ENCODE data around the gene PCDHA5.

The PCDHA5 gene

GRCh38 chr5:140862441-140863295 is 41.3 kb downstream of the PCDHA5 start:
- no peak for DNase-seq (ENCODE audit: low spot score)

- no peak for DNase-seq (ENCODE audit: low spot score)
Observed at GRCh38 chr5:140868721-140869554, 47.5 kb downstream of the PCDHA5 start, which contains the start of gene PCDHA11. PCDHA11 (plus strand) TSS chr5:140868957; CDS start chr5:140869104, 147 bp downstream.

- no peak for DNase-seq (ENCODE audit: low spot score)
Observed at GRCh38 chr5:140869555-140869886, 48.1 kb downstream of the PCDHA5 start.

GRCh38 chr5:140870221-140871201 is 49.1 kb downstream of the PCDHA5 start:
- no peak for DNase-seq (ENCODE audit: low spot score)

Data from hematopoietic multipotent progenitor cell treated with erythropoietin and hydrocortisone succinate and interleukin-3 and kit ligand, for 17 days (in vitro differentiated cells).